KMS-11 (cell line): ENCODE measurements around the gene ULK1.
A peak's percentile ranks its signal among the peaks of the same experiment; 100 is the strongest.

Source experiments
- H2AFZ ChIP-seq: fragments of 200-600 bp; sonication (generic); 2 replicates; pipeline ENCODE4 v1.6.1; 2016; ENCODE audit warnings: antibody characterized with exemption, mixed run types, low read depth
- H3K27ac ChIP-seq: fragments of 200-600 bp; sonication (generic); 2 replicates; pipeline ENCODE4 v1.6.1; 2016; ENCODE audit warnings: mild to moderate bottlenecking, mixed run types
- H3K27me3 ChIP-seq: fragments of 200-600 bp; sonication (generic); 2 replicates; pipeline ENCODE4 v1.6.1; 2017; ENCODE audit warnings: mild to moderate bottlenecking, low read depth, mixed run types, moderate library complexity; ENCODE audit not compliant: insufficient read depth
- H3K36me3 ChIP-seq: fragments of 200-600 bp; sonication (generic); 2 replicates; pipeline ENCODE4 v1.6.1; 2017; ENCODE audit warnings: mild to moderate bottlenecking, mixed run types; ENCODE audit not compliant: insufficient read depth
- H3K4me1 ChIP-seq: fragments of 200-600 bp; sonication (generic); 2 replicates; pipeline ENCODE4 v1.6.1; 2016; ENCODE audit warnings: mild to moderate bottlenecking, low read depth, mixed run types; ENCODE audit not compliant: poor library complexity, severe bottlenecking
- H3K4me2 ChIP-seq: fragments of 200-600 bp; sonication (generic); 2 replicates; pipeline ENCODE4 v1.7.0; 2016; ENCODE audit warnings: mild to moderate bottlenecking, mixed run types
- H3K4me3 ChIP-seq: fragments of 200-600 bp; sonication (generic); IDR thresholded peaks from 2 replicates; pipeline ENCODE4 v1.6.1; 2017; ENCODE audit warnings: low read depth, low read length, mixed read lengths; ENCODE audit not compliant: insufficient read depth
- H3K79me2 ChIP-seq: fragments of 200-600 bp; sonication (generic); 2 replicates; pipeline ENCODE4 v1.6.1; 2016; ENCODE audit warnings: low read depth, mixed run types; ENCODE audit not compliant: insufficient read depth
- H3K9ac ChIP-seq: fragments of 200-600 bp; sonication (generic); 2 replicates; pipeline ENCODE4 v1.6.1; 2016; ENCODE audit warnings: mild to moderate bottlenecking, mixed run types
- H4K20me1 ChIP-seq: fragments of 200-600 bp; sonication (generic); 2 replicates; pipeline ENCODE4 v1.6.1; 2016; ENCODE audit warnings: mild to moderate bottlenecking, mixed run types; ENCODE audit not compliant: insufficient read depth
- TF ChIP-seq, protein P1 (sequence below): fragments of 200-600 bp; sonication (generic); conservative IDR thresholded peaks from 2 replicates; pipeline ENCODE4 v1.6.1; 2017; ENCODE audit warnings: low read depth, mild to moderate bottlenecking, antibody characterized with exemption, low read length, moderate library complexity, mixed read lengths

The ULK1 gene

GRCh38 chr12:131943876-131944275 is 49.5 kb downstream of the ULK1 start:
- no peak overlapping the region for H3K27ac ChIP-seq
- no peak overlapping the region for H3K4me2 ChIP-seq
- peaks cover 9% of the 10 kb centered on the region for H3K4me1 ChIP-seq
- no peak overlapping the region for H3K4me3 ChIP-seq
- no peak overlapping the region for H2AFZ ChIP-seq
- TF ChIP-seq, protein P1, sequence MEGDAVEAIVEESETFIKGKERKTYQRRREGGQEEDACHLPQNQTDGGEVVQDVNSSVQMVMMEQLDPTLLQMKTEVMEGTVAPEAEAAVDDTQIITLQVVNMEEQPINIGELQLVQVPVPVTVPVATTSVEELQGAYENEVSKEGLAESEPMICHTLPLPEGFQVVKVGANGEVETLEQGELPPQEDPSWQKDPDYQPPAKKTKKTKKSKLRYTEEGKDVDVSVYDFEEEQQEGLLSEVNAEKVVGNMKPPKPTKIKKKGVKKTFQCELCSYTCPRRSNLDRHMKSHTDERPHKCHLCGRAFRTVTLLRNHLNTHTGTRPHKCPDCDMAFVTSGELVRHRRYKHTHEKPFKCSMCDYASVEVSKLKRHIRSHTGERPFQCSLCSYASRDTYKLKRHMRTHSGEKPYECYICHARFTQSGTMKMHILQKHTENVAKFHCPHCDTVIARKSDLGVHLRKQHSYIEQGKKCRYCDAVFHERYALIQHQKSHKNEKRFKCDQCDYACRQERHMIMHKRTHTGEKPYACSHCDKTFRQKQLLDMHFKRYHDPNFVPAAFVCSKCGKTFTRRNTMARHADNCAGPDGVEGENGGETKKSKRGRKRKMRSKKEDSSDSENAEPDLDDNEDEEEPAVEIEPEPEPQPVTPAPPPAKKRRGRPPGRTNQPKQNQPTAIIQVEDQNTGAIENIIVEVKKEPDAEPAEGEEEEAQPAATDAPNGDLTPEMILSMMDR: no peak
- H3K36me3 ChIP-seq: no peaks in the 10 kb centered on the region
- H3K9ac ChIP-seq: no peak overlapping the region
- no peaks in the 10 kb centered on the region for H4K20me1 ChIP-seq
- H3K79me2 ChIP-seq: no peaks in the 10 kb centered on the region
- no peaks in the 10 kb centered on the region for H3K27me3 ChIP-seq

- no peaks in the 10 kb centered on the region for H4K20me1 ChIP-seq
- H3K4me3 ChIP-seq: no peak overlapping the region
- H3K36me3 ChIP-seq: no peaks in the 10 kb centered on the region
- H3K79me2 ChIP-seq: no peaks in the 10 kb centered on the region
- no peak overlapping the region for H3K4me2 ChIP-seq
- no peak overlapping the region for H3K9ac ChIP-seq
- TF ChIP-seq, protein P1: no peak
- H2AFZ ChIP-seq: no peak overlapping the region
- H3K27ac ChIP-seq: no peak overlapping the region
- H3K4me1 ChIP-seq: peaks cover 9% of the 10 kb centered on the region
- no peaks in the 10 kb centered on the region for H3K27me3 ChIP-seq
Measured at GRCh38 chr12:131944601-131945251, 50.3 kb downstream of the ULK1 start.

DNA sequence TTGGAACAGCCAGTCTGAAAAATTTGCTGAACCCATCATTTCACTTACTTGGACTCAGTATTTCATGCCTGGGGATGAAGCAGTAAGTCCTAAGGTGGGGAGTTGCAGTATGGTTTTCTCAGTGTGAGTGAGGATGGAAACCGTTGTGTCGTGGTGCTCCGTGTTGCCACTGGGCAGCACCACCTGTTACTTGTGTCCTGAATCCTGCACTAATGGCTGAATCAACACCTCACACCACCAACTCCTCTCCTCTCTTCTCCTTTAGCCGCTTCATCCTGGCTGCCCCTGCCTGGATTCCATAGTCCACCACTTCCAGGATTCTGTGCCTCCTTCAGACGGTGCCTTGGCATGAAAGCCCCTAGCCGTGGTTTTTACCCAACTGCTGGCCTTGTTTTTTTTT is 52.3 kb downstream of the ULK1 start:
- H3K27ac ChIP-seq: no peak overlapping the region
- H3K4me1 ChIP-seq: peaks cover 9% of the 10 kb centered on the region
- H2AFZ ChIP-seq: no peak overlapping the region
- no peak overlapping the region for H3K4me3 ChIP-seq
- TF ChIP-seq, protein P1: no peak
- H3K9ac ChIP-seq: no peak overlapping the region
- no peaks in the 10 kb centered on the region for H4K20me1 ChIP-seq
- no peak overlapping the region; the same call in 1 of the 2 replicates for H3K4me2 ChIP-seq
- H3K79me2 ChIP-seq: peaks cover 15% of the 10 kb centered on the region; the same call in 1 of the 2 replicates
- no peaks in the 10 kb centered on the region for H3K27me3 ChIP-seq
- H3K36me3 ChIP-seq: no peaks in the 10 kb centered on the region

DNA sequence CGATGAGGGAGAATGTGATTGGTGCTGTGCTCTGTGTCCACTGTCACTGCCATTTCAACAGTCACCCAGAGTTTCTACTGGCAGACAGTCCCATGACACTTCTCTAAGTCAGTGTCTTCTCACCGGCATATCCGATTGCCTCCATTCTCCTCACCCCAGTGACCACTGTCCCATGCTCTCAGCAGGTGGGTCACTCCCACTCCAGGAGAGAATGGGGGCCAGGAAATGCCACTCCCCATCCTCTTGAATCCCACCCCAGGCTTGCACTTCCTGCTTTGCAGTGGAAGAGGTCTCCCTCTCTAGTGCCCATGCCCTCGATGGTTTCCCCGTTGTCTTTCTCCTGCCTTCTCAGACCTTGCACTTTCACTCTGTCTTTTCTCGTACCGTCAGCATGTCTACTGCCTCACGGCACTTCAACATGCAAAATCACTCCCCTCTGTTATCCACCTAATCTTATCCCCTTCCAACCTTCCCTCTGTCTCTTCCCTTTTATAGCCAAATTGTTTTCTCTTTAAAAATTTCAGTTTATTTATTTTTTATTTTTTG is 53.1 kb downstream of the ULK1 start:
- Histone ChIP-seq H3K4me2 (peak overlapping the region; percentile 51; the same call in 1 of the 2 replicates), H3K4me1 (peaks cover 9% of the 10 kb centered on the region), H3K9ac (no peak overlapping the region), H3K27ac (no peak overlapping the region), H3K79me2 (peaks cover 20% of the 10 kb centered on the region; the same call in 1 of the 2 replicates), H3K4me3 (no peak overlapping the region), H4K20me1 (no peaks in the 10 kb centered on the region), H3K27me3 (no peaks in the 10 kb centered on the region), H2AFZ (peak overlapping the region; percentile 34; the same call in 1 of the 2 replicates), H3K36me3 (no peaks in the 10 kb centered on the region)
- TF ChIP-seq, protein P1: no peak
